Ishikawa (cell line): Measurements from ENCODE around the gene DIP2C.

Experiments
- CEBPB ChIP-seq: IDR thresholded peaks from 2 replicates; pipeline ENCODE4 v1.6.1; 2012
- CREB1 ChIP-seq: IDR thresholded peaks from 2 replicates; pipeline ENCODE4 v1.6.1; 2012; ENCODE audit warnings: low read depth
- EP300 ChIP-seq: IDR thresholded peaks from 2 replicates; pipeline ENCODE4 v1.6.1; 2012; ENCODE audit warnings: borderline replicate concordance
- FOXM1 ChIP-seq: IDR thresholded peaks from 2 replicates; pipeline ENCODE4 v1.6.1; 2012; ENCODE audit warnings: low read depth, borderline replicate concordance
- MAX ChIP-seq: IDR thresholded peaks from 2 replicates; pipeline ENCODE4 v1.6.1; 2012
- NFIC ChIP-seq: IDR thresholded peaks from 2 replicates; pipeline ENCODE4 v1.6.1; 2012
- RAD21 ChIP-seq: IDR thresholded peaks from 2 replicates; pipeline ENCODE4 v1.6.1; 2012; ENCODE audit warnings: low read depth
- REST ChIP-seq: IDR thresholded peaks from 2 replicates; pipeline ENCODE4 v1.6.1; 2012; ENCODE audit warnings: low read depth, mild to moderate bottlenecking
- TCF12 ChIP-seq: IDR thresholded peaks from 2 replicates; pipeline ENCODE4 v1.6.1; 2012; ENCODE audit warnings: low read depth
- TEAD4 ChIP-seq: IDR thresholded peaks from 2 replicates; pipeline ENCODE4 v1.6.1; 2012
- USF1 ChIP-seq: IDR thresholded peaks from 2 replicates; pipeline ENCODE4 v1.6.1; 2012
- YY1 ChIP-seq: IDR thresholded peaks from 2 replicates; pipeline ENCODE4 v1.6.1; 2012; ENCODE audit warnings: low read depth
- ZBTB7A ChIP-seq: IDR thresholded peaks from 2 replicates; pipeline ENCODE4 v1.6.1; 2012; ENCODE audit warnings: low read depth

GRCh38 chr10:679556-679955, 9.9 kb downstream of the DIP2C start:
- TF ChIP-seq EP300 (no peak), REST (no peak), CREB1 (no peak), MAX (no peak), NFIC (no peak), ZBTB7A (no peak), RAD21 (no peak), FOXM1 (no peak), TEAD4 (no peak), CEBPB (no peak), USF1 (no peak), TCF12 (no peak), YY1 (no peak)
